CD4-positive, alpha-beta T cell (primary cell): Measurements from ENCODE around the gene PTPRN2. TPM values are rescaled to one million over a fixed set of nuclear protein-coding genes. Genes with fewer than 3 reads are reported as not detected.

Experiments used
- ATAC-seq: fragments of 200-7000 bp; cut with Tn5 transposase; one replicate; pipeline ENCODE4 v1.10.0; 2022; ENCODE audit warnings: mild to moderate bottlenecking; ENCODE audit not compliant: poor library complexity
- CTCF ChIA-PET: fragments of 350-600 bp; sonication (Branson Sonifier 250); formaldehyde crosslinking; loops from one replicate; lab custom pipeline; 2021; ENCODE audit warnings: antibody characterized with exemption, inconsistent platforms; lab: Charles Lee
- POLR2A ChIA-PET: fragments of 350-600 bp; sonication (Branson Sonifier 250); formaldehyde crosslinking; loops from one replicate; lab custom pipeline; 2021; ENCODE audit warnings: antibody characterized with exemption, inconsistent platforms; lab: Charles Lee
- DNase-seq, 14 experiments: peaks; one replicate each; pipeline ENCODE4 v3.0.0-alpha.2; 2013 to 2020; ENCODE audit warnings: mixed read lengths in 2 of 14
- H3K27ac ChIP-seq, 2 donors: one replicate each; pipeline versions ENCODE4 v1.5.1 to v1.7.0; 2013; ENCODE audit warnings: low read length in 2 of 2, low read depth in 1 of 2, mild to moderate bottlenecking in 1 of 2
- H3K27me3 ChIP-seq, 2 experiments: 1 replicate in 1 of 2; 2 replicates in 1 of 2; pipeline versions ENCODE4 v1.6.1 to v1.7.0; 2013; ENCODE audit warnings: low read length in 2 of 2, control low read depth in 1 of 2, mild to moderate bottlenecking in 1 of 2, moderate library complexity in 1 of 2; ENCODE audit not compliant: insufficient read depth in 2 of 2, control insufficient read depth in 1 of 2
- H3K36me3 ChIP-seq: one replicate; pipeline ENCODE4 v1.6.1; 2013; ENCODE audit warnings: low read length, control low read depth; ENCODE audit not compliant: insufficient read depth
- H3K4me1 ChIP-seq: one replicate; pipeline ENCODE4 v1.6.1; 2013; ENCODE audit warnings: low read length, control low read depth; ENCODE audit not compliant: insufficient read depth
- H3K4me3 ChIP-seq: one replicate; pipeline ENCODE4 v1.5.1; 2013; ENCODE audit warnings: mild to moderate bottlenecking, low read length, moderate library complexity
- H3K9me3 ChIP-seq, 2 experiments: 1 replicate in 1 of 2; 2 replicates in 1 of 2; pipeline versions ENCODE4 v1.6.1 to v1.7.0; 2013; ENCODE audit warnings: low read length in 2 of 2, mild to moderate bottlenecking in 2 of 2, control low read depth in 1 of 2, moderate library complexity in 1 of 2; ENCODE audit not compliant: control insufficient read depth in 1 of 2, insufficient read depth in 1 of 2
- H3K27ac Mint-ChIP-seq: one replicate; pipeline ENCODE4 v1.8.0; 2020; ENCODE audit warnings: mixed read lengths
- H3K27me3 Mint-ChIP-seq: one replicate; pipeline ENCODE4 v1.8.0; 2021; ENCODE audit warnings: mixed read lengths
- H3K36me3 Mint-ChIP-seq: one replicate; pipeline ENCODE4 v1.8.0; 2021; ENCODE audit warnings: low read depth, mixed read lengths
- H3K4me1 Mint-ChIP-seq: one replicate; pipeline ENCODE4 v1.8.0; 2021; ENCODE audit warnings: low read depth, mixed read lengths
- H3K4me3 Mint-ChIP-seq: one replicate; pipeline ENCODE4 v1.8.0; 2020; ENCODE audit warnings: mild to moderate bottlenecking, mixed read lengths
- H3K9me3 Mint-ChIP-seq: one replicate; pipeline ENCODE4 v1.8.0; 2020; ENCODE audit warnings: mixed read lengths
- intact Hi-C, 2 experiments: fragments of 100-400 bp; cut with DNase I in 1 of 2; cut with micrococcal nuclease in 1 of 2; formaldehyde crosslinking; loops; one replicate each; pipeline versions ENCODE4 v1.15.1 to v1.9.0; 2023 to 2025; cut with DNase I, micrococcal nuclease
- total RNA-seq, 174 experiments: library from RNA in 2 of 174; stranded (reverse) in 2 of 174; gene quantifications; one replicate each; pipeline ENCODE4 v1.2.3 and lab custom pipeline; 2021 to 2026
- TF ChIP-seq, protein P1 (sequence below): fragments of 200-600 bp; IDR thresholded peaks from one replicate; pipeline ENCODE4 v1.8.0; 2022; ENCODE audit warnings: antibody characterized with exemption, mild to moderate bottlenecking

PTPRN2 gene
- total RNA-seq, 2 experiments from 2014 or later, result 0.34 to 0.44 TPM

GRCh38 chr7:158362001-158362400 lies 225.6 kb downstream of the PTPRN2 start:
- TF ChIP-seq, protein P1, sequence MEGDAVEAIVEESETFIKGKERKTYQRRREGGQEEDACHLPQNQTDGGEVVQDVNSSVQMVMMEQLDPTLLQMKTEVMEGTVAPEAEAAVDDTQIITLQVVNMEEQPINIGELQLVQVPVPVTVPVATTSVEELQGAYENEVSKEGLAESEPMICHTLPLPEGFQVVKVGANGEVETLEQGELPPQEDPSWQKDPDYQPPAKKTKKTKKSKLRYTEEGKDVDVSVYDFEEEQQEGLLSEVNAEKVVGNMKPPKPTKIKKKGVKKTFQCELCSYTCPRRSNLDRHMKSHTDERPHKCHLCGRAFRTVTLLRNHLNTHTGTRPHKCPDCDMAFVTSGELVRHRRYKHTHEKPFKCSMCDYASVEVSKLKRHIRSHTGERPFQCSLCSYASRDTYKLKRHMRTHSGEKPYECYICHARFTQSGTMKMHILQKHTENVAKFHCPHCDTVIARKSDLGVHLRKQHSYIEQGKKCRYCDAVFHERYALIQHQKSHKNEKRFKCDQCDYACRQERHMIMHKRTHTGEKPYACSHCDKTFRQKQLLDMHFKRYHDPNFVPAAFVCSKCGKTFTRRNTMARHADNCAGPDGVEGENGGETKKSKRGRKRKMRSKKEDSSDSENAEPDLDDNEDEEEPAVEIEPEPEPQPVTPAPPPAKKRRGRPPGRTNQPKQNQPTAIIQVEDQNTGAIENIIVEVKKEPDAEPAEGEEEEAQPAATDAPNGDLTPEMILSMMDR, result no peak
- DNase-seq, result no peak
- intact Hi-C loops, result no loop called here

GRCh38 chr7:158361326-158361946 lies 226.2 kb downstream of the PTPRN2 start:
- Histone ChIP-seq H3K27me3 (peaks cover 2 to 5% of the 10 kb centered on the region in 2 experiments), H3K36me3 (no peaks in the 10 kb centered on the region), H3K4me1 (no peaks in the 10 kb centered on the region), H3K9me3 (peaks cover 0 to 56% of the 10 kb centered on the region in 2 experiments), H3K4me3 (no peak overlapping the region), H3K27ac (no peak overlapping the region)
- Mint-ChIP-seq H3K4me1 (no peaks in the 10 kb centered on the region), H3K27me3 (peaks cover 1% of the 10 kb centered on the region), H3K9me3 (no peaks in the 10 kb centered on the region), H3K27ac (no peak overlapping the region), H3K36me3 (no peaks in the 10 kb centered on the region), H3K4me3 (no peak overlapping the region)
- ChIA-PET CTCF (no interaction called here), POLR2A (no interaction called here)
- DNase-seq, result no peak
- intact Hi-C loops, result no loop called here
- no peak for ATAC-seq
- TF ChIP-seq, protein P1, result no peak

More at GRCh38 chr7:158362001-158362400, 225.6 kb downstream of the PTPRN2 start:
- Histone ChIP-seq H3K9me3 (peaks cover 0 to 56% of the 10 kb centered on the region in 2 experiments), H3K4me1 (no peaks in the 10 kb centered on the region), H3K36me3 (no peaks in the 10 kb centered on the region), H3K27me3 (peaks cover 2 to 5% of the 10 kb centered on the region in 2 experiments), H3K27ac (no peak overlapping the region), H3K4me3 (no peak overlapping the region)
- H3K27ac Mint-ChIP-seq, result no peak overlapping the region
- no peaks in the 10 kb centered on the region for H3K27me3 Mint-ChIP-seq
- no peaks in the 10 kb centered on the region for H3K9me3 Mint-ChIP-seq
- ChIA-PET CTCF (no interaction called here), POLR2A (no interaction called here)
- H3K36me3 Mint-ChIP-seq, result no peaks in the 10 kb centered on the region
- ATAC-seq, result no peak
- no peak overlapping the region for H3K4me3 Mint-ChIP-seq
- H3K4me1 Mint-ChIP-seq, result no peaks in the 10 kb centered on the region

- no peak overlapping the region for H3K27ac Mint-ChIP-seq
- H3K4me1 Mint-ChIP-seq, result no peaks in the 10 kb centered on the region
- ChIA-PET CTCF (no interaction called here), POLR2A (no interaction called here)
- DNase-seq, result no peak
- intact Hi-C loops, result no loop called here
- Histone ChIP-seq H3K36me3 (no peaks in the 10 kb centered on the region), H3K4me1 (no peaks in the 10 kb centered on the region), H3K27ac (no peak overlapping the region), H3K9me3 (peaks cover 7 to 58% of the 10 kb centered on the region in 2 experiments), H3K4me3 (no peak overlapping the region), H3K27me3 (peaks cover 2 to 5% of the 10 kb centered on the region in 2 experiments)
- no peaks in the 10 kb centered on the region for H3K36me3 Mint-ChIP-seq
- TF ChIP-seq, protein P1, result no peak
- peaks cover 16% of the 10 kb centered on the region for H3K27me3 Mint-ChIP-seq
- ATAC-seq, result no peak
- peaks cover 9% of the 10 kb centered on the region for H3K9me3 Mint-ChIP-seq
- H3K4me3 Mint-ChIP-seq, result no peak overlapping the region
Observed at GRCh38 chr7:158358926-158359645, 228.5 kb downstream of the PTPRN2 start.
